HCT116 (cell line): ENCODE results near the gene MDFI. TPM values are rescaled to one million over a fixed set of nuclear protein-coding genes. Genes with fewer than 3 reads are reported as not detected.

Experiments used
- ATAC-seq: fragments of 200-7000 bp; cut with Tn5 transposase; 2 replicates; pipeline ENCODE4 v1.9.1; 2020; ENCODE audit warnings: mild to moderate bottlenecking, moderate library complexity
- BruUV-seq: library from RNA; stranded (reverse); fragments of 400-500 nt; replicated peaks from 2 replicates; lab custom pipeline; 2021; lab: Mats Ljungman, UMichigan
- CTCF ChIA-PET: fragments of 300-600 bp; sonication (Branson Sonifier 250); formaldehyde crosslinking; loops from one replicate; lab custom pipeline; 2021; ENCODE audit warnings: antibody characterized with exemption; lab: Charles Lee
- POLR2A ChIA-PET: fragments of 300-600, 350-600 bp; sonication (Branson Sonifier 250); formaldehyde crosslinking; loops from one replicate; lab custom pipeline; 2021; ENCODE audit warnings: antibody characterized with exemption; lab: Charles Lee
- RAD21 ChIA-PET, 2 experiments: fragments of 300-600 bp; sonication (Branson Sonifier 250); formaldehyde crosslinking; loops; one replicate each; lab custom pipeline; 2023; ENCODE audit warnings: low total read pairs in 2 of 2; ENCODE audit not compliant: uncharacterized antibody in 2 of 2, unreplicated experiment in 2 of 2, low non-redundant PET in 1 of 2; lab: Charles Lee
- DNase-seq: peaks from one replicate; pipeline ENCODE4 v3.0.0-alpha.2; 2010; ENCODE audit warnings: low read depth, low spot score
- H2AFZ ChIP-seq: fragments of 200-600 bp; shearing (Covaris generic), sonication (generic); 2 replicates; pipeline ENCODE4 v1.6.1; 2017; ENCODE audit warnings: low read depth, mixed run types, mixed read lengths, antibody characterized with exemption, low read length; ENCODE audit not compliant: poor library complexity, severe bottlenecking
- H3K27ac ChIP-seq: 2 replicates; pipeline ENCODE4 v1.5.1; 2012; ENCODE audit warnings: low read depth, low read length
- H3K27me3 ChIP-seq: fragments of 200-600 bp; sonication (generic); 2 replicates; pipeline ENCODE4 v1.6.1; 2016; ENCODE audit warnings: mixed run types, low read length, mixed read lengths; ENCODE audit not compliant: insufficient read depth
- H3K36me3 ChIP-seq, 2 experiments: fragments of 200-500 bp in 1 of 2; fragments of 200-600 bp in 1 of 2; sonication (Bioruptor generic) in 1 of 2; sonication (generic) in 1 of 2; 2 replicates each; pipeline versions ENCODE4 v1.5.1 to v1.6.1; 2014 to 2016; ENCODE audit warnings: low read length in 2 of 2, inconsistent platforms in 1 of 2, mixed read lengths in 1 of 2, mixed run types in 1 of 2; ENCODE audit not compliant: insufficient read depth in 2 of 2, control insufficient read depth in 1 of 2
- H3K4me1 ChIP-seq, 2 experiments: fragments of 200-600 bp in 1 of 2; sonication (generic) in 1 of 2; 2 replicates each; pipeline versions ENCODE4 v1.5.1 to v1.6.1; 2012 to 2017; ENCODE audit warnings: low read length in 2 of 2, inconsistent platforms in 1 of 2, mild to moderate bottlenecking in 1 of 2, mixed read lengths in 1 of 2, mixed run types in 1 of 2, moderate library complexity in 1 of 2; ENCODE audit not compliant: insufficient read depth in 2 of 2, control insufficient read depth in 1 of 2
- H3K4me2 ChIP-seq: fragments of 200-600 bp; sonication (generic); 2 replicates; pipeline ENCODE4 v1.6.1; 2017; ENCODE audit warnings: mixed run types, low read length, mixed read lengths
- H3K4me3 ChIP-seq, 2 experiments: fragments of 200-600 bp in 1 of 2; sonication (generic) in 1 of 2; replicated peaks in 1 of 2; 2 replicates each; pipeline ENCODE4 v1.5.1; 2011 to 2016; ENCODE audit warnings: low read length in 2 of 2, control low read depth in 1 of 2, low read depth in 1 of 2, mild to moderate bottlenecking in 1 of 2, mixed read lengths in 1 of 2, mixed run types in 1 of 2
- H3K79me2 ChIP-seq: fragments of 200-600 bp; sonication (generic); 2 replicates; pipeline ENCODE4 v1.6.1; 2017; ENCODE audit warnings: mild to moderate bottlenecking, mixed run types, low read length, moderate library complexity, mixed read lengths; ENCODE audit not compliant: insufficient read depth
- H3K9ac ChIP-seq: fragments of 200-600 bp; sonication (generic); 2 replicates; pipeline ENCODE4 v1.6.1; 2016; ENCODE audit warnings: low read length, mixed read lengths
- H3K9me2 ChIP-seq: fragments of 200-600 bp; sonication (generic), shearing (Covaris generic); 2 replicates; pipeline ENCODE4 v1.6.1; 2017; ENCODE audit warnings: mixed run types, mild to moderate bottlenecking, moderate library complexity; ENCODE audit not compliant: insufficient read depth
- H3K9me3 ChIP-seq, 2 experiments: fragments of 200-500 bp in 1 of 2; fragments of 200-600 bp in 1 of 2; sonication (Bioruptor generic) in 1 of 2; sonication (generic) in 1 of 2; 2 replicates each; pipeline ENCODE4 v1.6.1; 2014 to 2017; ENCODE audit warnings: low read length in 2 of 2, mixed read lengths in 2 of 2, inconsistent platforms in 1 of 2, low read depth in 1 of 2, mild to moderate bottlenecking in 1 of 2, mixed run types in 1 of 2, moderate library complexity in 1 of 2; ENCODE audit not compliant: control insufficient read depth in 1 of 2, insufficient read depth in 1 of 2
- H4K20me1 ChIP-seq: fragments of 200-600 bp; sonication (generic), shearing (Covaris generic); 2 replicates; pipeline ENCODE4 v1.6.1; 2017; ENCODE audit warnings: mixed run types, mild to moderate bottlenecking, moderate library complexity; ENCODE audit not compliant: insufficient read depth
- ATF3 ChIP-seq: IDR thresholded peaks from 2 replicates; pipeline ENCODE4 v1.6.1; 2012
- CBX3 ChIP-seq: IDR thresholded peaks from 2 replicates; pipeline ENCODE4 v1.6.1; 2012; ENCODE audit warnings: low read depth
- ELF1 ChIP-seq: IDR thresholded peaks from 2 replicates; pipeline ENCODE4 v1.6.1; 2012; ENCODE audit warnings: low read depth, borderline replicate concordance
- EZH2phosphoT487 ChIP-seq: fragments of 200-600 bp; IDR thresholded peaks from 2 replicates; pipeline ENCODE4 v1.6.1; 2018; ENCODE audit warnings: antibody characterized with exemption, borderline replicate concordance
- FOSL1 ChIP-seq: IDR thresholded peaks from 2 replicates; pipeline ENCODE4 v1.6.1; 2012; ENCODE audit warnings: low read depth
- POLR2AphosphoS5 ChIP-seq: IDR thresholded peaks from 2 replicates; pipeline ENCODE4 v1.6.1; 2011; ENCODE audit warnings: mild to moderate bottlenecking, low read depth, low read length, moderate library complexity
- SIN3A ChIP-seq: IDR thresholded peaks from 2 replicates; pipeline ENCODE4 v1.6.1; 2012; ENCODE audit warnings: low read depth
- YY1 ChIP-seq: IDR thresholded peaks from 2 replicates; pipeline ENCODE4 v1.6.1; 2011; ENCODE audit warnings: low read length, low read depth, moderate library complexity, mild to moderate bottlenecking; ENCODE audit not compliant: insufficient replicate concordance; ENCODE audit errors: extremely low read depth
- intact Hi-C: fragments of 100-400 bp; cut with micrococcal nuclease; formaldehyde crosslinking; loops from 2 replicates; pipeline ENCODE4 v1.10.0; 2022
- total RNA-seq: library from RNA; stranded (reverse); gene quantifications from one replicate; pipeline ENCODE4 v1.2.1, GENCODE V29; 2021; ENCODE audit not compliant: unreplicated experiment
- TF ChIP-seq, protein P1 (sequence below), 3 experiments: fragments of 200-600 bp in 1 of 3; sonication (generic) in 1 of 3; IDR thresholded peaks in 2 of 3; conservative IDR thresholded peaks in 1 of 3; 2 replicates each; pipeline ENCODE4 v1.5.1; 2012 to 2017; ENCODE audit warnings: low read depth in 2 of 3, low read length in 2 of 3, antibody characterized with exemption in 1 of 3, borderline replicate concordance in 1 of 3, control low read depth in 1 of 3, mild to moderate bottlenecking in 1 of 3, mixed read lengths in 1 of 3, mixed run types in 1 of 3, moderate library complexity in 1 of 3; ENCODE audit not compliant: insufficient read depth in 1 of 3
- TF ChIP-seq, protein P2 (sequence below): IDR thresholded peaks from 2 replicates; pipeline ENCODE4 v1.6.1; 2012; ENCODE audit warnings: low read depth

The MDFI gene
- total RNA-seq, 1 experiment from 2014 or later = 35.5 TPM

DNA sequence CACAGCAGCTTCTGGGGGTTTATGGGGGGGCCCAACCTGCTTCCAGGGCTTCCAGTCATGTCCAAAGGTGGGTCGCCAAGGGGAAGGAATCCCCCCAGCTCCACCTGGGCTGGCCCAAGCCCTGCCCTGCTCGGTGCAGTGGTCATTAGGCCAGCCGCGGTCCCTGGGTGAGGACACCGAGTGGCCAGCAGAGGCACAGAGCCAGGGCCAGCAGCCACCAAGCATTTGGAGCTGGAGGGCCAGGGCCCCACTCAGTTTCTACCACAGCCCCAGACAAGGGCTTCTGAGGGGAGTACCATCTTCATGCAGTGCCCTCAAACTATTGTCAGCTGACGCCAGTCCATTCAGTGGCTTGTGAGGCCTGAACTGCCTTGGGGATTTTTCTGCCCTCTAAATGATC, 57.6 kb downstream of the MDFI start:
- ATAC-seq = no peak
- Histone ChIP-seq H3K27ac (no peak overlapping the region), H3K4me3 (no peak overlapping the region), H4K20me1 (no peaks in the 10 kb centered on the region), H2AFZ (no peak overlapping the region), H3K9me3 (no peaks in the 10 kb centered on the region), H3K4me2 (no peak overlapping the region), H3K79me2 (no peaks in the 10 kb centered on the region), H3K27me3 (no peaks in the 10 kb centered on the region), H3K9me2 (no peaks in the 10 kb centered on the region), H3K36me3 (no peaks in the 10 kb centered on the region), H3K4me1 (peaks cover 5 to 6% of the 10 kb centered on the region in 2 experiments; a peak in 2 of 4 replicates), H3K9ac (no peak overlapping the region)
- CTCF ChIA-PET = interaction anchor here (0.6 to 4.3 kb wide), 5 partner anchors 10 to 328 kb away, joined by 3 to 19 read pairs (median 4); no protein-coding TSS in a partner anchor
- intact Hi-C loops = no loop called here
- no TSS peak for BruUV-seq
- TF ChIP-seq, protein P1, sequence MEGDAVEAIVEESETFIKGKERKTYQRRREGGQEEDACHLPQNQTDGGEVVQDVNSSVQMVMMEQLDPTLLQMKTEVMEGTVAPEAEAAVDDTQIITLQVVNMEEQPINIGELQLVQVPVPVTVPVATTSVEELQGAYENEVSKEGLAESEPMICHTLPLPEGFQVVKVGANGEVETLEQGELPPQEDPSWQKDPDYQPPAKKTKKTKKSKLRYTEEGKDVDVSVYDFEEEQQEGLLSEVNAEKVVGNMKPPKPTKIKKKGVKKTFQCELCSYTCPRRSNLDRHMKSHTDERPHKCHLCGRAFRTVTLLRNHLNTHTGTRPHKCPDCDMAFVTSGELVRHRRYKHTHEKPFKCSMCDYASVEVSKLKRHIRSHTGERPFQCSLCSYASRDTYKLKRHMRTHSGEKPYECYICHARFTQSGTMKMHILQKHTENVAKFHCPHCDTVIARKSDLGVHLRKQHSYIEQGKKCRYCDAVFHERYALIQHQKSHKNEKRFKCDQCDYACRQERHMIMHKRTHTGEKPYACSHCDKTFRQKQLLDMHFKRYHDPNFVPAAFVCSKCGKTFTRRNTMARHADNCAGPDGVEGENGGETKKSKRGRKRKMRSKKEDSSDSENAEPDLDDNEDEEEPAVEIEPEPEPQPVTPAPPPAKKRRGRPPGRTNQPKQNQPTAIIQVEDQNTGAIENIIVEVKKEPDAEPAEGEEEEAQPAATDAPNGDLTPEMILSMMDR (IDR thresholded peaks at IDR 0.05 in 2 of 3, conservative IDR thresholded peaks at IDR 0.05 in 1 of 3; ENCODE audit: borderline replicate concordance in 1 of 3, insufficient read depth in 1 of 3, low read depth in 2 of 3, low read length in 2 of 3) = no peak
- TF ChIP-seq SIN3A = no peak
- RAD21 ChIA-PET = no interaction called here
- POLR2A ChIA-PET = no interaction called here
- no peak for DNase-seq

- Histone ChIP-seq H3K79me2 (no peaks in the 10 kb centered on the region), H3K4me2 (no peak overlapping the region), H3K9ac (no peak overlapping the region), H3K9me3 (no peaks in the 10 kb centered on the region), H3K4me1 (peaks cover 5 to 6% of the 10 kb centered on the region in 2 experiments; a peak in 2 of 4 replicates), H3K36me3 (no peaks in the 10 kb centered on the region), H2AFZ (no peak overlapping the region), H4K20me1 (no peaks in the 10 kb centered on the region), H3K9me2 (no peaks in the 10 kb centered on the region), H3K27ac (no peak overlapping the region), H3K27me3 (no peaks in the 10 kb centered on the region), H3K4me3 (no peak overlapping the region)
- ChIA-PET CTCF (interaction anchor here (1.3 to 1.4 kb wide), 2 partner anchors 13 to 15 kb away, joined by 4 read pairs; no protein-coding TSS in a partner anchor), POLR2A (no interaction called here), RAD21 (no interaction called here)
- no peak for DNase-seq
- no peak for ATAC-seq
- BruUV-seq = no TSS peak
- intact Hi-C loops = no loop called here
- TF ChIP-seq YY1 = no peak
- TF ChIP-seq EZH2phosphoT487 = no peak
- TF ChIP-seq CBX3 = no peak
- TF ChIP-seq POLR2AphosphoS5 = no peak
- TF ChIP-seq ELF1 = no peak
- TF ChIP-seq SIN3A = no peak
- no peak for TF ChIP-seq ATF3
- no peak for TF ChIP-seq FOSL1
- TF ChIP-seq, protein P1 (IDR thresholded peaks at IDR 0.05 in 2 of 3, conservative IDR thresholded peaks at IDR 0.05 in 1 of 3; ENCODE audit: borderline replicate concordance in 1 of 3, insufficient read depth in 1 of 3, low read depth in 2 of 3, low read length in 2 of 3) = no peak
- TF ChIP-seq, protein P2, sequence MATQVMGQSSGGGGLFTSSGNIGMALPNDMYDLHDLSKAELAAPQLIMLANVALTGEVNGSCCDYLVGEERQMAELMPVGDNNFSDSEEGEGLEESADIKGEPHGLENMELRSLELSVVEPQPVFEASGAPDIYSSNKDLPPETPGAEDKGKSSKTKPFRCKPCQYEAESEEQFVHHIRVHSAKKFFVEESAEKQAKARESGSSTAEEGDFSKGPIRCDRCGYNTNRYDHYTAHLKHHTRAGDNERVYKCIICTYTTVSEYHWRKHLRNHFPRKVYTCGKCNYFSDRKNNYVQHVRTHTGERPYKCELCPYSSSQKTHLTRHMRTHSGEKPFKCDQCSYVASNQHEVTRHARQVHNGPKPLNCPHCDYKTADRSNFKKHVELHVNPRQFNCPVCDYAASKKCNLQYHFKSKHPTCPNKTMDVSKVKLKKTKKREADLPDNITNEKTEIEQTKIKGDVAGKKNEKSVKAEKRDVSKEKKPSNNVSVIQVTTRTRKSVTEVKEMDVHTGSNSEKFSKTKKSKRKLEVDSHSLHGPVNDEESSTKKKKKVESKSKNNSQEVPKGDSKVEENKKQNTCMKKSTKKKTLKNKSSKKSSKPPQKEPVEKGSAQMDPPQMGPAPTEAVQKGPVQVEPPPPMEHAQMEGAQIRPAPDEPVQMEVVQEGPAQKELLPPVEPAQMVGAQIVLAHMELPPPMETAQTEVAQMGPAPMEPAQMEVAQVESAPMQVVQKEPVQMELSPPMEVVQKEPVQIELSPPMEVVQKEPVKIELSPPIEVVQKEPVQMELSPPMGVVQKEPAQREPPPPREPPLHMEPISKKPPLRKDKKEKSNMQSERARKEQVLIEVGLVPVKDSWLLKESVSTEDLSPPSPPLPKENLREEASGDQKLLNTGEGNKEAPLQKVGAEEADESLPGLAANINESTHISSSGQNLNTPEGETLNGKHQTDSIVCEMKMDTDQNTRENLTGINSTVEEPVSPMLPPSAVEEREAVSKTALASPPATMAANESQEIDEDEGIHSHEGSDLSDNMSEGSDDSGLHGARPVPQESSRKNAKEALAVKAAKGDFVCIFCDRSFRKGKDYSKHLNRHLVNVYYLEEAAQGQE = no peak
These were observed 58.5 kb downstream of the MDFI start for GRCh38 chr6:41696788-41697187.
